ENCODE results near the gene CEP290. TPM values are rescaled to one million over a fixed set of nuclear protein-coding genes. Genes with fewer than 3 reads are reported as not detected.

Gene CEP290
- 20.9 and 23.2 TPM in 2 replicates for total RNA-seq (2014; rRNA removed; shearing (Covaris generic))
- polyA plus RNA-seq (2014; cell fraction: nucleus; rRNA removed) = 19.1 and 29.5 TPM in 2 replicates

GRCh38 chr12:88141774-88142609 lies at the start of gene CEP290, which contains the start of gene TMTC3:
CEP290 (minus strand) TSS chr12:88142088; CDS start chr12:88141307, 781 bp downstream.
TMTC3 (plus strand) TSS chr12:88142307; CDS start chr12:88148316, 6,009 bp downstream.
- peak; percentile 100 for DNase-seq (ENCODE audit: extremely low read depth, low read depth)

GRCh38 chr12:88188180-88188579 lies 46.3 kb upstream of the CEP290 start:
- no peak for DNase-seq (ENCODE audit: extremely low read depth, low read depth)

GRCh38 chr12:88187571-88187970 lies 45.7 kb upstream of the CEP290 start:
- no peak for DNase-seq (ENCODE audit: extremely low read depth, low read depth)

GRCh38 chr12:88185988-88186387 lies 44.1 kb upstream of the CEP290 start:
- no peak for DNase-seq (ENCODE audit: extremely low read depth, low read depth)

- DNase-seq (ENCODE audit: extremely low read depth, low read depth) = no peak
Observed at GRCh38 chr12:88185279-88185678, 43.4 kb upstream of the CEP290 start.

GRCh38 chr12:88184196-88184595 lies 42.3 kb upstream of the CEP290 start:
- no peak for DNase-seq (ENCODE audit: extremely low read depth, low read depth)

- no peak for DNase-seq (ENCODE audit: extremely low read depth, low read depth)
Observed at GRCh38 chr12:88182416-88182815, 40.5 kb upstream of the CEP290 start.

GRCh38 chr12:88181881-88182280 lies 40.0 kb upstream of the CEP290 start:
- DNase-seq (ENCODE audit: extremely low read depth, low read depth) = no peak

GRCh38 chr12:88179436-88180014 lies 37.6 kb upstream of the CEP290 start:
- DNase-seq (ENCODE audit: extremely low read depth, low read depth) = no peak

- DNase-seq (ENCODE audit: extremely low read depth, low read depth) = no peak
Observed at GRCh38 chr12:88175544-88175943, 33.7 kb upstream of the CEP290 start.

- DNase-seq (ENCODE audit: extremely low read depth, low read depth) = no peak
Observed at GRCh38 chr12:88172844-88173407, 31.0 kb upstream of the CEP290 start.

GRCh38 chr12:88167384-88167783 lies 25.5 kb upstream of the CEP290 start:
- DNase-seq (ENCODE audit: extremely low read depth, low read depth) = no peak

GRCh38 chr12:88166179-88166578 lies 24.3 kb upstream of the CEP290 start:
- DNase-seq (ENCODE audit: extremely low read depth, low read depth) = no peak

GRCh38 chr12:88163371-88163770 lies 21.5 kb upstream of the CEP290 start:
- DNase-seq (ENCODE audit: extremely low read depth, low read depth) = no peak

GRCh38 chr12:88156075-88156654 lies 14.3 kb upstream of the CEP290 start:
- no peak for DNase-seq (ENCODE audit: extremely low read depth, low read depth)

- peak; percentile 30 for DNase-seq (ENCODE audit: extremely low read depth, low read depth)
Observed at GRCh38 chr12:88153959-88154358, 12.1 kb upstream of the CEP290 start.

GRCh38 chr12:88150063-88150462 lies 8.2 kb upstream of the CEP290 start:
- no peak for DNase-seq (ENCODE audit: extremely low read depth, low read depth)

GRCh38 chr12:88145567-88146505 lies 3.9 kb upstream of the CEP290 start:
- DNase-seq (ENCODE audit: extremely low read depth, low read depth) = no peak

- no peak for DNase-seq (ENCODE audit: extremely low read depth, low read depth)
Observed at GRCh38 chr12:88144546-88145468, 2.9 kb upstream of the CEP290 start.
